ENCODE results near the gene CTSA.

The CTSA gene

GRCh38 chr20:45944151-45944964, 53.2 kb downstream of the CTSA start:
- H3K4me3 ChIP-seq (ENCODE audit: low read depth, low read length), result no peak overlapping the region
- H3K36me3 ChIP-seq (ENCODE audit: insufficient read depth, low read length), result peaks cover 4% of the 10 kb centered on the region; the same call in 1 of the 2 replicates
- H3K79me2 ChIP-seq (ENCODE audit: control insufficient read depth, insufficient read depth, low read length, unreplicated experiment), result no peaks in the 10 kb centered on the region
- no peak overlapping the region for H2AFZ ChIP-seq (ENCODE audit: low read length, unreplicated experiment)
- H3K27me3 ChIP-seq (ENCODE audit: insufficient read depth, low read length), result no peaks in the 10 kb centered on the region
- H3K27ac ChIP-seq (ENCODE audit: low read depth, low read length), result peak overlapping the region; percentile 35
- peaks cover 22% of the 10 kb centered on the region for H3K4me1 ChIP-seq (ENCODE audit: control insufficient read depth, insufficient read depth, low read length, unreplicated experiment)

GRCh38 chr20:45944965-45945677, 54.0 kb downstream of the CTSA start:
- peak overlapping the region; percentile 35; the same call in 1 of the 2 replicates for H3K27ac ChIP-seq (ENCODE audit: low read depth, low read length)
- no peak overlapping the region for H2AFZ ChIP-seq (ENCODE audit: low read length, unreplicated experiment)
- no peak overlapping the region for H3K4me3 ChIP-seq (ENCODE audit: low read depth, low read length)
- H3K4me1 ChIP-seq (ENCODE audit: control insufficient read depth, insufficient read depth, low read length, unreplicated experiment), result peaks cover 22% of the 10 kb centered on the region
- no peaks in the 10 kb centered on the region for H3K79me2 ChIP-seq (ENCODE audit: control insufficient read depth, insufficient read depth, low read length, unreplicated experiment)
- peaks cover 4% of the 10 kb centered on the region; the same call in 1 of the 2 replicates for H3K36me3 ChIP-seq (ENCODE audit: insufficient read depth, low read length)
- no peaks in the 10 kb centered on the region for H3K27me3 ChIP-seq (ENCODE audit: insufficient read depth, low read length)

- H3K36me3 ChIP-seq (ENCODE audit: insufficient read depth, low read length), result peaks cover 4% of the 10 kb centered on the region; the same call in 1 of the 2 replicates
- H3K27ac ChIP-seq (ENCODE audit: low read depth, low read length), result 0 out of 2 replicates have a peak overlapping the region, but pooled peaks have one; percentile 6
- H2AFZ ChIP-seq (ENCODE audit: low read length, unreplicated experiment), result no peak overlapping the region
- H3K27me3 ChIP-seq (ENCODE audit: insufficient read depth, low read length), result no peaks in the 10 kb centered on the region
- peaks cover 22% of the 10 kb centered on the region for H3K4me1 ChIP-seq (ENCODE audit: control insufficient read depth, insufficient read depth, low read length, unreplicated experiment)
- no peak overlapping the region for H3K4me3 ChIP-seq (ENCODE audit: low read depth, low read length)
- H3K79me2 ChIP-seq (ENCODE audit: control insufficient read depth, insufficient read depth, low read length, unreplicated experiment), result no peaks in the 10 kb centered on the region
Observed at GRCh38 chr20:45945678-45946148, 54.6 kb downstream of the CTSA start.

GRCh38 chr20:45946149-45946970, 55.2 kb downstream of the CTSA start:
- Histone ChIP-seq H3K79me2 (ENCODE audit: control insufficient read depth, insufficient read depth, low read length, unreplicated experiment) (no peaks in the 10 kb centered on the region), H3K4me3 (ENCODE audit: low read depth, low read length) (no peak overlapping the region), H3K4me1 (ENCODE audit: control insufficient read depth, insufficient read depth, low read length, unreplicated experiment) (peaks cover 22% of the 10 kb centered on the region), H3K27ac (ENCODE audit: low read depth, low read length) (peak overlapping the region; percentile 22), H3K36me3 (ENCODE audit: insufficient read depth, low read length) (peaks cover 4% of the 10 kb centered on the region; the same call in 1 of the 2 replicates), H2AFZ (ENCODE audit: low read length, unreplicated experiment) (no peak overlapping the region), H3K27me3 (ENCODE audit: insufficient read depth, low read length) (no peaks in the 10 kb centered on the region)

GRCh38 chr20:45947110-45947866, 56.2 kb downstream of the CTSA start:
- Histone ChIP-seq H2AFZ (ENCODE audit: low read length, unreplicated experiment) (no peak overlapping the region), H3K27me3 (ENCODE audit: insufficient read depth, low read length) (no peaks in the 10 kb centered on the region), H3K79me2 (ENCODE audit: control insufficient read depth, insufficient read depth, low read length, unreplicated experiment) (no peaks in the 10 kb centered on the region), H3K36me3 (ENCODE audit: insufficient read depth, low read length) (peaks cover 4% of the 10 kb centered on the region; the same call in 1 of the 2 replicates), H3K27ac (ENCODE audit: low read depth, low read length) (no peak overlapping the region), H3K4me1 (ENCODE audit: control insufficient read depth, insufficient read depth, low read length, unreplicated experiment) (peaks cover 22% of the 10 kb centered on the region), H3K4me3 (ENCODE audit: low read depth, low read length) (no peak overlapping the region)

GRCh38 chr20:45948261-45948733, 57.2 kb downstream of the CTSA start:
- Histone ChIP-seq H3K36me3 (ENCODE audit: insufficient read depth, low read length) (peaks cover 7% of the 10 kb centered on the region; the same call in 1 of the 2 replicates), H3K27ac (ENCODE audit: low read depth, low read length) (no peak overlapping the region), H3K27me3 (ENCODE audit: insufficient read depth, low read length) (no peaks in the 10 kb centered on the region), H3K4me1 (ENCODE audit: control insufficient read depth, insufficient read depth, low read length, unreplicated experiment) (peaks cover 22% of the 10 kb centered on the region), H2AFZ (ENCODE audit: low read length, unreplicated experiment) (no peak overlapping the region), H3K4me3 (ENCODE audit: low read depth, low read length) (no peak overlapping the region), H3K79me2 (ENCODE audit: control insufficient read depth, insufficient read depth, low read length, unreplicated experiment) (no peaks in the 10 kb centered on the region)
